SK-N-SH (cell line): Measurements from ENCODE around the gene SPEM1. TPM values are rescaled to one million over a fixed set of nuclear protein-coding genes. Genes with fewer than 3 reads are reported as not detected.

Experiments
- CTCF ChIA-PET: fragments of 300-600, 350-600 bp; formaldehyde crosslinking; extraction: SDS; loops from one replicate; lab custom pipeline; 2021; lab: Yijun Ruan, JAX
- POLR2A ChIA-PET: fragments of 350-600 bp; sonication (Branson Sonifier 250); formaldehyde crosslinking; extraction: SDS; loops from one replicate; lab custom pipeline; 2020; ENCODE audit warnings: antibody characterized with exemption, inconsistent platforms; lab: Yijun Ruan, JAX
- DNase-seq: peaks from one replicate; pipeline ENCODE4 v3.0.0; 2012
- H2AFZ ChIP-seq: fragments of 200-600 bp; sonication (generic); 2 replicates; pipeline ENCODE4 v1.8.1; 2016; ENCODE audit warnings: antibody characterized with exemption, mild to moderate bottlenecking, low read depth
- H3F3A ChIP-seq: fragments of 200-600 bp; sonication (generic); replicated peaks from 2 replicates; pipeline ENCODE3; 2016; ENCODE audit warnings: antibody characterized with exemption, mild to moderate bottlenecking; ENCODE audit not compliant: insufficient read depth
- H3K27ac ChIP-seq, 2 experiments: fragments of 200-500 bp in 1 of 2; fragments of 200-600 bp in 1 of 2; sonication (Bioruptor generic) in 1 of 2; sonication (generic), shearing (Covaris generic) in 1 of 2; 2 replicates each; pipeline versions ENCODE4 v1.5.1 to v1.6.1; 2014 to 2016; ENCODE audit warnings: low read depth in 2 of 2, inconsistent platforms in 1 of 2, low read length in 1 of 2, mild to moderate bottlenecking in 1 of 2, mixed read lengths in 1 of 2
- H3K27me3 ChIP-seq: fragments of 200-600 bp; sonication (generic), shearing (Covaris generic); 2 replicates; pipeline ENCODE4 v1.6.1; 2016; ENCODE audit warnings: mixed run types; ENCODE audit not compliant: insufficient read depth
- H3K36me3 ChIP-seq, 2 experiments: fragments of 200-500 bp in 1 of 2; fragments of 200-600 bp in 1 of 2; sonication (Bioruptor generic) in 1 of 2; sonication (generic) in 1 of 2; replicated peaks in 1 of 2; 2 replicates each; pipeline versions ENCODE3 to v1.5.1; 2014 to 2016; ENCODE audit warnings: low read length in 1 of 2, mild to moderate bottlenecking in 1 of 2; ENCODE audit not compliant: insufficient read depth in 2 of 2, control insufficient read depth in 1 of 2
- H3K4me1 ChIP-seq, 2 experiments: fragments of 200-500 bp in 1 of 2; fragments of 200-600 bp in 1 of 2; sonication (Bioruptor generic) in 1 of 2; sonication (generic), shearing (Covaris generic) in 1 of 2; 2 replicates each; pipeline versions ENCODE4 v1.5.1 to v1.6.1; 2014 to 2016; ENCODE audit warnings: low read depth in 1 of 2, low read length in 1 of 2, mixed run types in 1 of 2; ENCODE audit not compliant: insufficient read depth in 2 of 2, control insufficient read depth in 1 of 2
- H3K4me2 ChIP-seq: fragments of 200-600 bp; sonication (generic), shearing (Covaris generic); 2 replicates; pipeline ENCODE4 v1.6.1; 2017; ENCODE audit warnings: mixed run types
- H3K4me3 ChIP-seq, 2 experiments: fragments of 200-500 bp in 1 of 2; fragments of 200-600 bp in 1 of 2; sonication (Bioruptor generic) in 1 of 2; sonication (generic), shearing (Covaris generic) in 1 of 2; 2 replicates each; pipeline versions ENCODE4 v1.5.1 to v1.8.1; 2014 to 2016; ENCODE audit warnings: low read depth in 2 of 2, inconsistent platforms in 1 of 2, low read length in 1 of 2, mild to moderate bottlenecking in 1 of 2, mixed read lengths in 1 of 2, moderate library complexity in 1 of 2
- H3K79me2 ChIP-seq: fragments of 200-600 bp; sonication (generic); 2 replicates; pipeline ENCODE4 v1.8.1; 2017; ENCODE audit warnings: mild to moderate bottlenecking; ENCODE audit not compliant: insufficient read depth
- H3K9ac ChIP-seq: fragments of 200-600 bp; sonication (generic); 2 replicates; pipeline ENCODE4 v1.6.1; 2017; ENCODE audit warnings: mixed run types
- H3K9me2 ChIP-seq: fragments of 200-600 bp; sonication (generic); 2 replicates; pipeline ENCODE4 v1.6.1; 2017; ENCODE audit warnings: mixed run types
- H3K9me3 ChIP-seq: fragments of 200-600 bp; sonication (generic); 2 replicates; pipeline ENCODE4 v1.6.1; 2017; ENCODE audit warnings: mixed run types, mild to moderate bottlenecking, moderate library complexity
- H4K20me1 ChIP-seq: fragments of 200-600 bp; sonication (generic); 2 replicates; pipeline ENCODE4 v1.6.1; 2017; ENCODE audit warnings: mild to moderate bottlenecking, mixed run types; ENCODE audit not compliant: insufficient read depth
- CTCF ChIP-seq: fragments of 200-600 bp; sonication (generic); IDR thresholded peaks from 2 replicates; pipeline ENCODE4 v1.6.1; 2017; ENCODE audit warnings: antibody characterized with exemption, mild to moderate bottlenecking, moderate library complexity
- ELF1 ChIP-seq: IDR thresholded peaks from 2 replicates; pipeline ENCODE4 v1.4.0; 2012
- MAX ChIP-seq: IDR thresholded peaks from 2 replicates; pipeline ENCODE4 v1.4.0; 2012; ENCODE audit warnings: low read depth
- MXI1 ChIP-seq: IDR thresholded peaks from 2 replicates; pipeline ENCODE4 v1.6.1; 2012; ENCODE audit warnings: mild to moderate bottlenecking, low read depth, low read length, improper control_type of control experiment
- RAD21 ChIP-seq: IDR thresholded peaks from 2 replicates; pipeline ENCODE4 v1.6.1; 2012; ENCODE audit warnings: mild to moderate bottlenecking, low read length
- SIN3A ChIP-seq: IDR thresholded peaks from 2 replicates; pipeline ENCODE4 v1.6.1; 2012; ENCODE audit warnings: low read depth, mild to moderate bottlenecking, low read length, moderate library complexity, borderline replicate concordance
- SMC3 ChIP-seq: IDR thresholded peaks from 2 replicates; pipeline ENCODE4 v1.6.1; 2012; ENCODE audit warnings: low read depth, low read length, improper control_type of control experiment
- TAF1 ChIP-seq: IDR thresholded peaks from 2 replicates; pipeline ENCODE4 v1.6.1; 2012; ENCODE audit warnings: low read depth, mild to moderate bottlenecking, low read length, moderate library complexity, borderline replicate concordance
- USF2 ChIP-seq: fragments of 150-350 bp; IDR thresholded peaks from 2 replicates; pipeline ENCODE4 v1.6.1; 2017; ENCODE audit warnings: antibody characterized with exemption, low read length, low read depth, borderline replicate concordance
- WGBS: methylation state at CpG from one replicate; pipeline ENCODE4 v1.1.6; 2017; ENCODE audit warnings: low lambda C conversion rate; 5-methylcytosine and 5-hydroxymethylcytosine counted together
- polyA plus RNA-seq, 3 experiments: library from polyadenylated mRNA; depleted of rRNA; stranded (reverse); fragments of >200 nt; gene quantifications; 2 replicates each; pipeline ENCODE4 v1.2.3, GENCODE V29; 2012

Gene SPEM1
- polyA plus RNA-seq, 1 of the 3 experiments (the other 2 are of a cell fraction) = not detected

GRCh38 chr17:7435676-7436555 lies 15.8 kb downstream of the SPEM1 start:
- CTCF ChIA-PET = interaction anchor here (0.7 to 3.9 kb wide), 24 partner anchors 8 to 703 kb away, joined by 3 to 27 read pairs (median 6); partner anchors contain the start of genes ACAP1, CHRNB1, NLGN2 and POLR2A
- Histone ChIP-seq H3K27ac (peak overlapping the region in 1 of 2 experiments; percentile 55; a peak in 1 of 4 replicates), H3F3A (peaks cover 11% of the 10 kb centered on the region), H3K4me3 (peak overlapping the region; percentile 67 to 86), H2AFZ (peak overlapping the region; percentile 62), H3K9me3 (no peaks in the 10 kb centered on the region), H3K4me1 (peaks cover 0 to 18% of the 10 kb centered on the region in 2 experiments; a peak in 1 of 4 replicates), H3K9me2 (no peaks in the 10 kb centered on the region), H3K9ac (peak overlapping the region; percentile 13; the same call in 1 of the 2 replicates), H3K27me3 (no peaks in the 10 kb centered on the region), H3K36me3 (peaks cover 0 to 4% of the 10 kb centered on the region in 2 experiments), H4K20me1 (no peaks in the 10 kb centered on the region), H3K79me2 (peaks cover 7% of the 10 kb centered on the region; the same call in 1 of the 2 replicates), H3K4me2 (peak overlapping the region; percentile 91)
- POLR2A ChIA-PET = interaction anchor here (1.1 to 1.9 kb wide), 3 partner anchors 32 to 53 kb away, joined by 3 to 11 read pairs (median 4); partner anchors contain the start of genes POLR2A and TMEM256
- TF ChIP-seq CTCF (peak; percentile 22), ELF1 (no peak)
- WGBS = 41% methylated on average over 30 of the region's 49 CpGs
- DNase-seq = peak; percentile 57

GRCh38 chr17:7436556-7437368 lies 16.6 kb downstream of the SPEM1 start:
- Histone ChIP-seq H3K9me3 (no peaks in the 10 kb centered on the region), H3K4me1 (peaks cover 0 to 27% of the 10 kb centered on the region in 2 experiments; a peak in 1 of 4 replicates)
- DNase-seq = peak; percentile 80
- TF ChIP-seq MAX (peak; percentile 34; the same call in 1 of the 2 replicates), CTCF (peak; percentile 51), TAF1 (no peak), USF2 (no peak), MXI1 (peak; percentile 54), RAD21 (peak; percentile 63), SMC3 (peak; percentile 53; the same call in 1 of the 2 replicates), SIN3A (peak; percentile 23; the same call in 1 of the 2 replicates)
- TF ChIP-seq, all 33 proteins: peak for 6
- Histone ChIP-seq H3F3A (peaks cover 14% of the 10 kb centered on the region), H3K27ac (no peak overlapping the region), H3K27me3 (no peaks in the 10 kb centered on the region), H3K4me3 (peak overlapping the region; percentile 23 to 86; a peak in 2 of 4 replicates), H3K4me2 (peak overlapping the region; percentile 91), H2AFZ (no peak overlapping the region), H3K36me3 (peaks cover 0 to 4% of the 10 kb centered on the region in 2 experiments), H3K9me2 (no peaks in the 10 kb centered on the region), H3K9ac (no peak overlapping the region), H4K20me1 (no peaks in the 10 kb centered on the region), H3K79me2 (peaks cover 7% of the 10 kb centered on the region; the same call in 1 of the 2 replicates)
- ChIA-PET CTCF (interaction anchor here (0.6 to 3.9 kb wide), 38 partner anchors 9 to 702 kb away, joined by 3 to 27 read pairs (median 4); partner anchors contain the start of genes ACAP1, CHRNB1, NLGN2 and POLR2A), POLR2A (interaction anchor here (1.0 to 1.9 kb wide), 4 partner anchors 33 to 80 kb away, joined by 3 to 11 read pairs (median 4); partner anchors contain the start of genes POLR2A and TMEM256)
- WGBS = 60% methylated on average over 33 of the region's 92 CpGs
